GM21825 (cell line): ENCODE results near the gene USP34.
"Not testable (repeated sequence)": the region's sequence is repeated elsewhere in the genome, so short reads cannot be mapped to it uniquely, and the experiment has no call there.

Experiments used
- ATAC-seq: cut with Tn5 transposase; IDR thresholded peaks from one replicate; pipeline ENCODE4 v1.9.1; 2021; ENCODE audit warnings: mild to moderate bottlenecking, moderate library complexity; ENCODE audit not compliant: unreplicated experiment

Gene USP34

GRCh38 chr2:61465045-61465444, 5.8 kb downstream of the USP34 start:
- no peak for ATAC-seq

- ATAC-seq, result peak; percentile 17
Measured at GRCh38 chr2:61463769-61464475, 7.0 kb downstream of the USP34 start.

GRCh38 chr2:61461404-61461803, 9.5 kb downstream of the USP34 start:
- no peak for ATAC-seq

- no peak for ATAC-seq
Measured at GRCh38 chr2:61460163-61460562, 10.7 kb downstream of the USP34 start.

GRCh38 chr2:61456746-61457420, 14.0 kb downstream of the USP34 start:
- ATAC-seq, result no peak

- no peak for ATAC-seq
Measured at GRCh38 chr2:61456070-61456745, 14.7 kb downstream of the USP34 start.

GRCh38 chr2:61454972-61455371, 15.9 kb downstream of the USP34 start:
- not testable (repeated sequence) for ATAC-seq

- ATAC-seq, result no peak
Measured at GRCh38 chr2:61454383-61454782, 16.5 kb downstream of the USP34 start.

GRCh38 chr2:61452392-61452791, 18.5 kb downstream of the USP34 start:
- ATAC-seq, result no peak

GRCh38 chr2:61451178-61451577, 19.7 kb downstream of the USP34 start:
- ATAC-seq, result no peak

- no peak for ATAC-seq
Measured at GRCh38 chr2:61450144-61450543, 20.7 kb downstream of the USP34 start.

GRCh38 chr2:61448229-61448628, 22.7 kb downstream of the USP34 start:
- no peak for ATAC-seq

GRCh38 chr2:61446971-61447370, 23.9 kb downstream of the USP34 start:
- not testable (repeated sequence) for ATAC-seq

GRCh38 chr2:61443342-61444041, 27.4 kb downstream of the USP34 start:
- ATAC-seq, result peak; percentile 77

GRCh38 chr2:61439241-61440002, 31.5 kb downstream of the USP34 start:
- no peak for ATAC-seq

GRCh38 chr2:61438670-61439069, 32.2 kb downstream of the USP34 start:
- no peak for ATAC-seq

GRCh38 chr2:61437170-61437569, 33.7 kb downstream of the USP34 start:
- ATAC-seq, result no peak

GRCh38 chr2:61436092-61436491, 34.8 kb downstream of the USP34 start:
- ATAC-seq, result no peak

GRCh38 chr2:61435291-61435690, 35.6 kb downstream of the USP34 start:
- ATAC-seq, result no peak

- ATAC-seq, result peak; percentile 39
Measured at GRCh38 chr2:61434314-61434713, 36.6 kb downstream of the USP34 start.

GRCh38 chr2:61433606-61434005, 37.3 kb downstream of the USP34 start:
- no peak for ATAC-seq
